Esophagus muscularis mucosa (tissue), 4 donors: ENCODE results near the gene TOX4.

Experiments
- CTCF ChIP-seq, 3 experiments: fragments of 200-600 bp in 2 of 3; fragments of 450-650 bp in 1 of 3; sonication (generic) in 2 of 3; IDR thresholded peaks; one replicate each; pipeline ENCODE4 v1.5.1; 2017 to 2019; ENCODE audit warnings: antibody characterized with exemption in 3 of 3, mild to moderate bottlenecking in 2 of 3, moderate library complexity in 1 of 3
- EP300 ChIP-seq: sonication (generic); formaldehyde crosslinking; IDR thresholded peaks from one replicate; pipeline ENCODE4 v1.6.1; 2017; ENCODE audit warnings: antibody characterized with exemption
- POLR2A ChIP-seq: fragments of 450-650 bp; IDR thresholded peaks from one replicate; pipeline ENCODE4 v1.6.1; 2017; ENCODE audit warnings: antibody characterized with exemption, moderate library complexity, mild to moderate bottlenecking, low read depth
- POLR2AphosphoS5 ChIP-seq, 2 donors: sonication (generic); formaldehyde crosslinking; IDR thresholded peaks; one replicate each; pipeline ENCODE4 v1.6.1; 2017; ENCODE audit warnings: antibody characterized with exemption in 2 of 2

GRCh38 chr14:21523203-21523602 is 46.2 kb downstream of the TOX4 start:
- TF ChIP-seq CTCF (IDR thresholded peaks at IDR 0.05) (no peak), EP300 (no peak), POLR2A (no peak), POLR2AphosphoS5 (IDR thresholded peaks at IDR 0.05) (no peak)
